ENCODE results near the gene GRID1.

- no peak for TF ChIP-seq CTCF (IDR thresholded peaks at IDR 0.05)
- TF ChIP-seq ZFX (IDR thresholded peaks at IDR 0.05; ENCODE audit: borderline replicate concordance): no peak
Measured at GRCh38 chr10:86083206-86083605, 283.4 kb downstream of the GRID1 start.

Measured in 22Rv1 (cell line).